HT-29 (cell line): ENCODE data around the gene KLHL30. TPM values are rescaled to one million over a fixed set of nuclear protein-coding genes. Genes with fewer than 3 reads are reported as not detected.
"Not testable (repeated sequence)": the region's sequence is repeated elsewhere in the genome, so short reads cannot be mapped to it uniquely, and the experiment has no call there.

Experiments used
- DNase-seq: peaks from one replicate; pipeline ENCODE4 v3.0.0-alpha.2; 2015; ENCODE audit warnings: low spot score
- total RNA-seq: library from RNA; depleted of rRNA; stranded (reverse); fragments of >200 nt; shearing (Covaris generic); gene quantifications from 2 replicates; pipeline ENCODE4 v1.2.3, GENCODE V29; 2014

KLHL30 gene
- total RNA-seq, 1 experiment from 2014 or later, result 1.7 TPM

DNA sequence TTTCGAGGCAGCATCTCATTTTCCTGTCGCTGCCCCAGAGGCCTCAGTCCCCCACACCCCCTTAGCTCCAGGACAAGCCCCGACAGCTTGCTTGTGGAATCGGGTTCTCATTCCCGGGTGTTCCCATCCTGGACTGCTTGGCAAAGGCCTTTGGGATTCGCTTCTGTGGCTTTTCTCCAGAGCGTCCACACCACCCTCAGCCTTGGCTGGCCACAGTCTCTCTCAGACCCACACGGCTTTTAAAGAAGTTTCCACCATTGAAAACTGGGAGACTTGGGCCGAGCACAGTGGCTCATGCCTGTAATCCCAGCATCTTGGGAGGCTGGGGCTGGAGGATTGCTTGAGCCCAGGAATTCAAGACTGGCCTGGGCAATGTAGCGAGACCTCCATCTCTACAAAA lies 35.6 kb upstream of the KLHL30 start:
- no peak for DNase-seq

DNA sequence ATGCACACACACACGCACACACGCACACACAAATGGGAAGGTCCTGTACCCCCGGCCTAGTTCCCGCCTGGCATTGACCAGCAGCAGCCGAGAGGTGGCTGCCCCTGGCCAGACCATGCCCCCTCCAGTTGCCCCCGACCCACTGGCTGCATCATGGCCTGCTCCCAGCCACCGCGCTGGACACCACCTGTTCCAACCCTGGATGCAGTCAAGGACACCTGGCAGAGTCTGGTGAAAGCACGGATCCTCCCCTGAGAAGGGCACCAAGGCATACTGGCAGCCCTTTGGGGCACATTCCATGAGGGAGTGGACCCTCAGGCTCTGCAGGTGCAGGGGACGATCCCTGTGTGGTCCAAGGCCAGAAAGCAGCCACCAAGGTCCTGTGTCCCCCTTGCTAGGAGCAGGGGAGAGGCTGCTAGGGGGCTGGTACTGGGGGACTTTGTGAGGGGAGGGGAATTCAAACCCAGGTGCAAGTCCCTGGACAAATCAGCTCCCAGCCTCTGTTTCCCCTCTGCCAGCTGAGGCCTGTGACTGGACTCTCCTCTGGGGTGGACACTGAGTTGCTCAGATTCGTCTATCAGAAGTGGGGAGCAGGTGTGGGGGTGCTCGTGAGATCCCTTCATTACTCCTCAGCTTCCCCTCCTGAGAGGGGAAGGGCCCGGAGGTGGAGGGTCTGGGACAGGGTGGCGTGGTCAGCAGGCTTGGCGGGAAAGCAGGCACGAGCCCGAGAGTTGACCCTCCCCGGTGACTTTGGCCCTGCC lies 34.8 kb upstream of the KLHL30 start:
- no peak for DNase-seq

DNA sequence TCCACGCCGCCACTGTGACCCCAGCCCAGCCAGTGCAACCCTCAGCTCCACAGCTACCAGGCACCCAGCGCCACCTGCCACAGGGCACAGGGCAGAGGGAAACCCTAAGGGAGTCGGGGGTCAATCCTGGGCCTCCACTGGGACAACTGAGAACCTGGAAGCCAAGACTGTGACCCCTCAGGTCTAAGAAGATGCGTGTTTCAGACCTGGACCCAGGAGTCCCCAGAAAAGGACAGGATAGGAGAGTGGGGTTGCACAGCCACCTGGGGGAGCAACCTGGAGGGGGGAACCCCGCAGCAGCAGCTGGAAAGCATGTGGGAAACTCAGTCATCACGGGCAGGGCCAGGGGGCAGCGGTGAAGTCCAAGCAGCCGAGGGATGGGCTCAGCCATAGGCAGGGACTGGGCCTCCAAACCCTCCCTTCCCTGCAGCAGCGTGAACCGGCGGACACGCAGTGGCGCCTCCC lies 34.2 kb upstream of the KLHL30 start:
- no peak for DNase-seq

DNA sequence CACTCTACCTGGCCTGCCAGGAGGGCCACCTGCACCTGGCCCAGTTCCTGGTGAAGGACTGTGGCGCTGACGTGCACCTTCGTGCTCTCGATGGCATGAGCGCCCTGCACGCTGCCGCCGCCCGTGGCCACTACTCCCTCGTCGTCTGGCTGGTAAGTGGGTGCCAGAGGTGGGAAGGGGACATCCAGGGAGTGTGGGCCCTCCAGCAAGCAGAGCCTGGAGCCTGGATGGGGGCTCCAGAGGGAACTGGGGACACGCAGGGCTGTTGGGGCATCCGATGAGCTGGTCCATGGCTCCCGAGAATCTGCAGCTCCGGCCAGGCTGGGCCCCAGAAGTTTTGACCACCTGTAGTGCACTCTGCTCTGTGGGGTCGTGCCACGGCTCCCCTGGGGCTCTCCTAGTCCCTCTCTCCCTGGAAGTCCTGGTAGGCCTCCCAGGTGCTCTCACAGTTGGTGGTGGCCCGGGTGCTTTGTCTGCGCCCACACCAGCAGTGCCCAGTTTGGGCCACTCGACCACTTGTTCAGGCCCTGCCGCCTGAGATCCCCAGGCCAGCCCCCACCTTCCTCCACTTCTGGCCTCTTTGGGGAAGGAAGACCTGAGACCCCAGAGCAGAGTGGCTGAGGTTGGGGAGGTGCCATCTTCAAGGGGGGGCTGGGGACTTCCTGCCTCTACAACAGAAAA lies 33.6 kb upstream of the KLHL30 start:
- no peak for DNase-seq

DNA sequence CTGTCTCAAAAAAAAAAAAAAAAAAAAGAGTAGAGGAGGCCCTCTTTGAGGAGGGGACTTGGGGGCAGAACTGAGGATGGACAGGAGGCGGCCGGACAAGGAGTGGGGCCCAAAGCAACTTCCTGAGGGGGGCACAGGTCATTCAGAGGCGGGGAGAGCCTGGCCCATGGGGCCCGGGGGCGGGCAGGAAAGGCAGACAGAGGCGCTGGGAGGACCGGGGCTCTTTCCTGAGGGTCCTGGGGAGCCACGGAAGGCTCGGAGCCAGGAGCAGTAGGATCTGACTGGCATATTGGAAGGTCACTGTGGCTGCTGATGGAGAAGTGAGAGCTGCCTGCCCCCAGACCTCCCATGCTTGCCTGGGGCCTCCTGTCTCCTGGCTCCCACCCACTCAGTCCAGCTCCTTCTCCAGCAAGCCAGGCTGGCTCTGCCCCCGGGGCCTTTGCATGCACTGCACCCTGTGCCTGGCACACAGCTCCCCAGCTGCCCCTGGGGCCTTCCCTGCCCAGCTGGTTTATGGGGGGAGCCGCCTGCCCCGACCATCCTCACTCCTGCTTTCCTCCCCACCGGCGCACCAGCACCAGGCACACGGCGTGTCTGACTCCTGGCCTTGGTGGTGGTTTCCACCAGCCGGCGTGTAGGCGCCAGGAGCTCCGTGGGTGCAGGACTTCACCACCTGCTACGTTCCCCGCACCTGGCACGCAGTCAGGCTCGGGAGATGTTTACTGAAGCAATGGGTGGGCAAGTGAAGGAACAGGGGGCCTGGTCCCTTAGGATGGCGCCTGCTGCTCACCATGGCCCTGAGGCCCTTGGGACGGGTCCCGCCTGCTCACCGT lies 32.7 kb upstream of the KLHL30 start:
- no peak for DNase-seq

DNA sequence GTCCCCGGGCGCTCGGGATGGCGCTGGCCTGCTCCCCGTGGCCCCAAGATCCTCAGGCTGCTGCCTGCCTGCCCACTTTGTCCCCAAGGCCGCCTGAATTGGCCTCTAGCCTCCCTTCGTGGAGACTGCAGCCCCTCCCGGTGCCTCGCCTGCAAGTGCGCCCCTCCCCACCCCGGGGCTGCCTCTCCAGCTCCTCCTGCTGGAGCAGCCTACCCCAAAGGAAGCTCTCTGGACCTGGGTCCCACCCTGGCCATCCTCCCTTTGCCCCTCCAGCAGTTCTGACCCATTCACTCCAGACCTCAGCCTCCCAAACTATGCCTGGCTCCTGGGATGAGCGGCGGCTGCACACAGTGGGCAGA lies 32.1 kb upstream of the KLHL30 start:
- no peak for DNase-seq

DNA sequence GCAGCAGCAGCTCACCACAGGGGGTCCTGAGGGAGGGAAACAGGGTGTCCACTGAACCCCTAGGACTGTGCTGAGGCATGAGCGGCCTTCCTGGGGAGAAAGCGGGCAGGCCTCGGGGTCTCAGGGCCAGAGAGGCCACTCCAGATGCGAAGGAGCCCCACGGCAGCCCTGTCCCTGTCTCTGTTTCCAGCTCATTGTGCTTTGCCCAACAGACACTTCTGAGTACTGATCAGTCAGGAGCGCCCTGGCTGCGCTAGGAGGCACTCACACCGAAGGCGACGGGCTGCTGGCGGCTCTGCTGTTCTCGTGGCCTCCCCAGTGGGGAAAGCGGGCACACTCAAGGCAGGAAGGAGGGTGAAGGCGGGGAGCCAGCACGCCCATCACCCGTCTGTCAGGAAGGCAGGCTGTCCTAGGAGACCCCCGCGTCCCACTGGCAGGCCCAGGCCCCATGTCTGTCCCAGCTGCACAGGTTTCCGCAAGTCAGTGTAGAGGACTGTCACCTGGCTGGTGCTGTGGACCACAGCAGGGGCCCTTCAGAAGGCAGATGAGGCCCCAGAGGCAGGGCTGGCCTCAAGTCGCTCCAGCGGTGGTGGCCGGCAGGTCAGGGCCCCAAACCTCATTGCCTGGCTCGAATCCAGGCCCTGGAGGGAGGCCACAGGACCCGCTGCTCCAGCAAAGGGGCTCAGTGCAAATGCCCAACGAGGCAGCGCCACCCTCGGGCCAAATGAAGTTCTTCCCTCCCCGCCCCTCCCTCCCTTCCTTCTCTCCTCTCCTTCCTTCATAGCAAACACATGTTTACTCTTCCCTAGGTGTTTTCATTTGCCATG lies 31.6 kb upstream of the KLHL30 start:
- DNase-seq, result peak; percentile 67

DNA sequence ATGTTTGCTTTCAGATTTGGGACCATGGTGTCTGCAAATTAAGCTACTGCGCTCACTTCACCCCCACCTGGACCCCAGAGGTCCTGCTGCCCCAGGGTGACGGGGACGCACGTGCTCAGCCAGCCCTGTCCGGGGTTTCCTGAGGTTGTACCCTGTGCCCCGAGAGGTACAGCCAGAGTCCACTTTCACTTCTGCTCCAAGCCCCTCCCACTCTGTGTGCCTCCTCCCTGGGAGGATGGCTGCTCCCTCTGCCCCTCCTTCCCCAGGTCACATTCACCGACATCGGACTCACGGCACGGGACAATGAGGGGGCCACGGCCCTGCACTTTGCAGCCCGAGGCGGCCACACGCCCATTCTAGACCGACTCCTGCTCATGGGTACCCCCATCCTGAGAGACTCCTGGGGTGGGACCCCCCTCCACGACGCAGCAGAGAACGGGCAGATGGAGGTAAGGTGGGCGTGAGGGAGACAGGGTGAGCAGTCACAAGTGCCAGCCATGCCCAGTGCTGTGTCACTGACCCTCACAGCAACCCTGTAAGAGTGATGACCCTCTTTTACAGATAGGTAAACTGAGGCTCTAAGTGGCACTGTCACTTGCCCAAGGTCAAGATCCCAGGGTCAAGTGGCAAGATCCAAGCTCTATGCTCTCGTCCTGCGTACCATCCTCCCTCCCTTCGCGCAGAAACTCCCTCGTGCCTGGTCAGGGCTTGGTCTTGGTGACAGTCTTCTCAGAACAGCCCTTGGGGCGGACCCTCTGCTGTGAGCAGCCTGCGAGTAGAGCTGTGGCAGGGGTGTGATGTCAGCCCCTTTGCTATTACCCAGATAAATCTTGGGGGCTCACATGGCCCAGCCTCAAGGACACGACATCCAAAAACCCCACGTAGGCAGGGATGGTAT lies 30.7 kb upstream of the KLHL30 start:
- DNase-seq, result peak; percentile 41

DNA sequence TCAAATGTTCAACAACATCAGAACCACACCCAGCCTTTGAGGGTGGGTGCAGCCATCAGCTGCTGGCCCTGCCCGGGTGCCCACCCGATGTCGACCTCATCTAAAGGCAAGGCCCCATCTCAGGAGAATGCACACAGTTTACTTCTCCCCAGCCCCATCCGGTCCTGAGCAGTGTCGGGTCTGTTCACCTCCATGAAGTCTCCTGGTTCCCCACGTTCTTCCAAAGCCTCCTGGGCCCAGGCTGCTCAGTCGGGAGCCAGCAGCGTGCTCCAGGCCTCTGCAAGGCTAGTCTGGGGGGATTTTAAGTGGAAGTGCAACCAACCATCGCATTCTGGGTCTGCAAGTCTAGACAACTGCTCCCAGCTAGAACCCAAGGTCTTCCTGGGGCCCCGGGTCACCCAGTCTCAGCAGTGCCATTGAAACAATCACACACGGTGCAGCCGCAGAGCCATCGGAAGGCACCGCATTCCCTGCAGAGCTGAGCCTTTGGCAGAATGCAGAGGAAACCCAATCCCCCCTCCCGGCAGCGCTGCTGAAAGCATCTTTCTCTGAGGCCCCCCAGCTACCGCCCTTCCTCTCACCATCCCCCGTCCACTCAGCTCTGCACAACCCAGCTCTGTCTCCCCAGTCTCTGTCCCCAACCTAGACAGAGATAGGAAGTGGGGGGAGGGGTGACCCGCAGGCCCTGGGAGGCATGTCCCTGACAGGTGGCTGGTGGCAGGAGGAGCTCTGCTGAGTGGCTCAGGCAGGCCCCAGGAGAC lies 29.9 kb upstream of the KLHL30 start:
- no peak for DNase-seq

DNA sequence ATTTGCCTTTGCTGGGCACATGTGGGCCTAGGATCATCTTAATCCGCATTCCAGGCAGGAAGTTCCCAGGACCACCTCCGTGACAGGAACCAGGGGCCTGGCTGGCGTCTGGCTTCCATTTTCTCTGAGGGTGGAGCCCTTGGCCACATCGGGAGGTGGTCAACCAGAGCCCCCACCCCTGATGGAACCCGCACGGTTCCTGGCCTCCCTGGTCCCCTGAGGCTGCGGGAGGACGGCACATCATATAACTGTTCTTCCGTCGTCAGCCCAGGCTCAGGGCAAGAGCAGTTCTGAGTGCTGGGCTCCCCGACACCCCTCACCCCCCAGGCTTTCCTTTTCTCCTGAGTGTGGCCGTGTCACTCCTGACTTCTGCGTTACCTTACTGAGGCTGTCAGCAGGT lies 24.9 kb upstream of the KLHL30 start:
- no peak for DNase-seq

DNA sequence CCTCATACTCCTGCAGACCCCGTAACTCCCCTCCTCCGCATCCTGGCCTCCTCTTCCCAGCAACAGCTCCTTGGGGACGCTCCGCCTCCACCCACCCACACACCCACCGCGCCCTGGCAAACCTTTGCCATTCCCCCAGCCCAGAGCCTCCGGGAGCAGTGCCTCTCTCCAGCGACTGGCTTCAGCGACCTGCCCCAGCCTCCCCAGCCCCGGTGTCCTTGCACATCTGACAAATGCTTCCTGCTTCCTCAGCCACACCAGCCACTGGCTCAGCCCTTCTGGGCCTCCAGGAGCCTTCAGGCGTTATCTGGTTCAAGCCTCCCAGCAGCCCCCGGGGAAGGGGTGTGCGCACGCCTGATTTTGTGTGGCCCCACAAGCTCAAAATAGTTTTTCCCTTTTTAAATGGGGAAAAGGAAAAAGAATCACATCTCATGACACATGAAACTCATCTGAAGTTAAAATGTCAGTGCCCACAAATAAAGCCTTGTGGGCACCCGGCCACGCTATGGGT lies 24.1 kb upstream of the KLHL30 start:
- DNase-seq, result no peak

DNA sequence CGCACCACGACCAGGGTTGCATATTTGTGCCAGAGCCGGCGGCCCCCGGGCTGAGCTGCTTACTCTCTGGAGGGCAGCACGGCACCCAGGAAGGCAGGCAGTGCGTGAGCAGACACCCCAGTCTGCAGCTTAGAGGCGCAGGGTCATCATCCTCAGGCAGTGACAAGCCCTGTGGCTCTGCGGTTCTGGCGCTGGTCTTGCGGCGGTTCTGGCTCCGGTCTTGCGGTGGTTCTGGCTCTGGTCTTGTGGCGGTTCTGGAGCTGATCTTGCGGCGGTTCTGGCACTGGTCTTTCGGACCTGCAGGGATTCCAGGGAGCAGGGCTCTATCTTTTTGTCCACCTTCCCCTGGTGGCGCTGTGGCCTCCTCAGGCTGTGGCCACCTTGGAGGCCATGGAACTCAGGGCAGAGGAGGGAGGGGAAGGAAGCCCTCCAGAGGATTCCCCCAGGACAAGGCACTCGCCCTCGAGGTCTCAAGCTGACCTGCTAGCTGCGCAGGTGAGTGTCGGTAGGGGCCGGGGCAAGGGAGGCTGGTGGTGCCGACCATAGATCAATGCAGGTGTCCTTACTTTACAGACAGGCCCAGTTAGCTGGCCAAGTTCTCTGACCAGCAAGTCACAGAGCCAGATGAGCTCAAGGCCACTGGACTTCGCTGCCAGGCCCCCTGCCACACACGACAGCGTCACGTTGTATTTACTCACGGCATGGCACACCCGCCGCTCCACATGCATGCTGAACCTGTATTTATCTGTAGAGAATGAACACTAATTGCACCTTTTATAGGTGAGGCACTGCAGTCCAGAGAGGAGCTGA lies 23.4 kb upstream of the KLHL30 start:
- no peak for DNase-seq

DNA sequence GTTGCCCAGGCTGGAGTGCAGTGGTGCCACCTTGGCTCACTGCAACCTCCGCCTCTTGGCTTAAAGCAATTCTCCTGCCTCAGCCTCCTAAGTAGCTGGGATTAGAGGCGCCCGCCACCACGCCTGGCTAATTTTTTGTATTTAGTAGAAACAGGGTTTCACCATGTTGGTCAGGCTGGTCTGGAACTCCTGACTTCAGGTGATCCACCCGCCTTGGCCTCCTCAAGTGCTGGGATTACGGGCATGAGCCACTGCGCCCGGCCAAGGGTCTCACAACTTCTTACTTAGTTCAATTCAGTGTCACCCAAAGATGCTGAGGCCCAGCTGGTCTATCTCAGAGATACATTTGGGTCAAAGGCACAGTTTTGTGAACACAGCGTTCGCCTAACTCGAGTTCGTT lies 22.8 kb upstream of the KLHL30 start:
- not testable (repeated sequence) for DNase-seq

DNA sequence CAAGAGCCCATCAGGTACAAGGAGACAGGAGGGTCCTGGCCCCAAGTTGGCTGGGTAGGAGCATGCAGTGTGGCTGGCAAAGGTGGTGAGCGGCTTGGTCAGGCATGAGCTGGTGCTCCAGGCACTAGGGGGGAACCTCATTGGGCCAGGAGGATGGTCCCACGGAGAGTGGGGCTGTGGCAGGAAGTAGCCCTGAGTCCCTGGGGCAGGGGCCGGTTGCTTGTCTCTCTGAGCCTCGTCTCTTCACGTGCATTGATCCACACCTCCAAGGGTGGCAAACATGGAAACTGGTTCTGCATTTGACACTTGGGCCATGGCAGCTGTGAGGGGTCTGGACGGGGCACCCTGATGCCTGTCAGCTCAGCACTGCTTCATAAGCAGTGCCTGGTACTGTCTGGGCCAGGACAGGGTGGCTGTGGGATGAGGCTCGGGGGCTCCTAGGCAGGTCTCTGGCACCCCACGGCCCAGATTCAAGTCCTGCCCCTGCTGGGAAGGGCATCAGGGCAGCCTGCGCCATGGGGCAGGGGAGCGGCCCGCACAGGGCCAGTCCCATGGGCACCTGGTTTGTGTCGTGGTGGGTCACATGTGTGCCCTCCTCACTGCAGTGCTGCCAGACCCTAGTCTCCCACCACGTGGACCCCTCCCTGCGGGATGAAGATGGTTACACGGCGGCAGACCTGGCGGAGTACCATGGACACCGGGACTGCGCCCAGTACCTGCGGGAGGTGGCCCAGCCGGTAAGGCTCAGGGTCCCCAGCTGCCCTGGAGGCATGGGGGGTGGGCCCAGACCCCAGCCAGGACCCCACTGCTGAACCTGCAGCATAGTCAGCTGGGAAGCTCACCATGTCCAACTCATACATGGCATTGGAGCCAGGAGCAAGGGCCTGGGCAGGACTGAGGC lies 21.9 kb upstream of the KLHL30 start:
- no peak for DNase-seq

DNA sequence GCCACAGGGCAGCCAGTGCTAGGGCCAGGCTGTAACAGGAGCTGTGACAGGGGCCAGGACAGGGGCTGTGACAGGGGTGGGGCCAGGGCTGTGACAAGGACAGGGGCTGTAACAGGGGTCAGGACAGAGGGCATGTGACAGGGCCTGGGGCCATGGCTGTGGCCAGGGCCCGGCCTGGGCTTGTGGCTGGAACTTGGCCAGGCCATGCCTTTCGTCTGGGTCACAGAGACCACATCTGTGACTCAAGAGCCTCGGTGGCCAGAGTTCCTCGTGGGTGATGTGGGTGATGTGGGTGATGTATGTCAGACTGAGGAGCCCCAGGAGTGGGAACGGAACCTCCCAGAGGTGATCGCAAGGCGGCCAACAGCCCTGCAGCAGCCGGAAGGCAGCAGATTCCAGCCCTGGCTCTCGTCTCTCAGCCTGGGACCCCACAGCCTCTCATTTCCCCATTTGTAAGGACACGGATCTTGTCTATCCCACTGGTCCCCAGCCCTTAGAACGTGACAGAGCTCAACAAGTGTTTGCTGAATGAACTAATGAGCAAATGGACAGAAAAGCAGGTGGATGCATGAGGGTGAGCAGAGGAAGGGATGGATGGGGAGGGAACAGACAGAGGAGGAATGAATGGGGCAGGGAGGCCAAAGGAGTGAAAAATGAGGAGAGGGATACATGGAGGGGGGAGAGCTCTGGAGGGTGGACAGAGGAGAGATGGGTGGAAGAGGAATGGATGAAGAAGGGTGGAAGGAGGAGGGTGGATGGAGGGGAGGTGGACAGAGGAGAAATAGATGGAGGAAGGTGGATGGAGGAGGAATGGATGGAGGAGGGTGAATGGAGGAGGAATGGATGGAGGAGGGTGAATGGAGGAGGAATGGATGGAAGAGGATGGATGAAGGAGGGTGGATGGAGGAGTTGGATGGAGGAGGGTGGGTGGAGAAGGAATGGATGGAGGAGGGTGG lies 21.0 kb upstream of the KLHL30 start:
- DNase-seq, result no peak

DNA sequence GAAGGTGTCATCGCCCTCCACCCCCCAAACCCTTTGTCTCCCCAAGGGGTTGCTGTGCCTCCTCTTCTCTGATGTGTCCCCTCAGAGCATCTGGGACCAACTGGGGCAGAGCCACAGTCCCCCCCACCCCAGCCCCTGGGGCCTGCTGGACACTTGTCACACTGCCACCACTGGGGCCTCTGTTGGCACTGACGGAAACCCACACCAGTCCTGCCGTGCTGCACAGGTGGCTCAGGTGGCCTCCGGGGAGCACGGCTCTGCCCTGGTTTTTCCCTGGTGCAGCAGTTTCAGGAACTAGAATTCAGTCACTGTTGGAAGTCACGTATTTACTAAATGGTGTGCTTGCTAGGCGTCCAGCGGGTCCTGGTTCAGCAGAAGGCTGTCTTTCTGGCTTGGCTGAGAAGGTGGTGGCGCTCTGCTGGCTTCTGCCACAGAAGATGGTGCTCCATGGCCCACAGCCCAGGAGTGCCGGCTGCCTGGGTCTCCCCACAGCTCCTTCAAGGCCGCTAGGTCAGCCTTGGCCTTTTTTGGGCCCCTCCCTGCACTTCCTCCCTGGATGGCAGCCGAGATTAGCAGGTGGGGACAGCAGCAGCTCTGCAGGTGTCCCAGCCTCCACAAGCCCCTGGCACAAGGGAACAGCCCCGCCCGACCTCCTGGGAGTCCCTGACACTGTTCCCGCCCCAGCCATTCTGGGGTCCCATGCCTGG lies 18.6 kb upstream of the KLHL30 start:
- DNase-seq, result no peak
